Gastrocnemius medialis (tissue), 4 donors: Measurements from ENCODE around the gene FAAH. TPM values are rescaled to one million over a fixed set of nuclear protein-coding genes. Genes with fewer than 3 reads are reported as not detected.

Source experiments
- ATAC-seq, 2 donors: fragments of 150-250 bp; one replicate each; pipeline ENCODE4 v1.9.1; 2016
- DNase-seq, 2 donors: peaks; one replicate each; pipeline ENCODE4 v3.0.0-alpha.2; 2019
- H3K27ac ChIP-seq, 4 donors: fragments of 200-600 bp; sonication (generic); 1 replicate in 1 of 4; 2 replicates in 3 of 4; pipeline ENCODE4 v1.5.1; 2016 to 2018; ENCODE audit warnings: mild to moderate bottlenecking in 2 of 4, moderate library complexity in 1 of 4
- H3K27me3 ChIP-seq, 3 donors: fragments of 200-600 bp; sonication (generic) in 2 of 3; 1 replicate in 1 of 3; 2 replicates in 2 of 3; pipeline versions ENCODE4 v1.5.1 to v1.6.0; 2016 to 2019; ENCODE audit warnings: mild to moderate bottlenecking in 1 of 3, moderate library complexity in 1 of 3
- H3K36me3 ChIP-seq, 2 donors: fragments of 200-600 bp; sonication (generic) in 1 of 2; one replicate each; pipeline ENCODE4 v1.5.1; 2017 to 2018
- H3K4me1 ChIP-seq, 2 donors: fragments of 200-600 bp; sonication (generic) in 1 of 2; one replicate each; pipeline ENCODE4 v1.5.1; 2016 to 2017; ENCODE audit warnings: mild to moderate bottlenecking in 2 of 2
- H3K4me3 ChIP-seq, 4 donors: fragments of 200-600 bp; sonication (generic) in 3 of 4; 1 replicate in 1 of 4; 2 replicates in 3 of 4; pipeline ENCODE4 v1.5.1; 2016 to 2019; ENCODE audit warnings: mild to moderate bottlenecking in 2 of 4
- H3K9me3 ChIP-seq, 3 donors: fragments of 200-600 bp; sonication (generic) in 2 of 3; 1 replicate in 1 of 3; 2 replicates in 2 of 3; pipeline ENCODE4 v1.5.1; 2016 to 2019
- POLR2A ChIP-seq, 2 donors: fragments of 450-650 bp; IDR thresholded peaks; one replicate each; pipeline ENCODE4 v1.6.1; 2017; ENCODE audit warnings: antibody characterized with exemption in 2 of 2, mild to moderate bottlenecking in 2 of 2, moderate library complexity in 2 of 2
- in situ Hi-C, 4 donors: fragments of 200-750 bp; cut with MboI; loops; one replicate each; pipeline versions ENCODE4 v1.15.0 to v1.8.0; 2017; ENCODE audit warnings: low sequenced_read_pairs in 4 of 4
- intact Hi-C: fragments of 100-400 bp; cut with DNase I; formaldehyde crosslinking; loops from one replicate; pipeline ENCODE4 v1.15.1; 2023; ENCODE audit warnings: low total_unique reads
- total RNA-seq, 4 donors: library from RNA; depleted of rRNA; stranded (reverse); fragments of >200 nt; gene quantifications; one replicate each; pipeline versions ENCODE4 v1.1.0 to v1.2.3, GENCODE V29; 2016
- TF ChIP-seq, protein P1 (sequence below), 5 experiments: fragments of 450-650 bp in 3 of 5; fragments of 200-600 bp in 2 of 5; sonication (generic) in 2 of 5; IDR thresholded peaks in 4 of 5; conservative IDR thresholded peaks in 1 of 5; 1 replicate in 4 of 5; 2 replicates in 1 of 5; pipeline ENCODE4 v1.5.1; 2016 to 2019; ENCODE audit warnings: antibody characterized with exemption in 5 of 5, mild to moderate bottlenecking in 3 of 5, moderate library complexity in 3 of 5

Gene FAAH
- total RNA-seq, 4 donors from 2014 or later: 5.2 to 15.6 (median 7.3) TPM

DNA sequence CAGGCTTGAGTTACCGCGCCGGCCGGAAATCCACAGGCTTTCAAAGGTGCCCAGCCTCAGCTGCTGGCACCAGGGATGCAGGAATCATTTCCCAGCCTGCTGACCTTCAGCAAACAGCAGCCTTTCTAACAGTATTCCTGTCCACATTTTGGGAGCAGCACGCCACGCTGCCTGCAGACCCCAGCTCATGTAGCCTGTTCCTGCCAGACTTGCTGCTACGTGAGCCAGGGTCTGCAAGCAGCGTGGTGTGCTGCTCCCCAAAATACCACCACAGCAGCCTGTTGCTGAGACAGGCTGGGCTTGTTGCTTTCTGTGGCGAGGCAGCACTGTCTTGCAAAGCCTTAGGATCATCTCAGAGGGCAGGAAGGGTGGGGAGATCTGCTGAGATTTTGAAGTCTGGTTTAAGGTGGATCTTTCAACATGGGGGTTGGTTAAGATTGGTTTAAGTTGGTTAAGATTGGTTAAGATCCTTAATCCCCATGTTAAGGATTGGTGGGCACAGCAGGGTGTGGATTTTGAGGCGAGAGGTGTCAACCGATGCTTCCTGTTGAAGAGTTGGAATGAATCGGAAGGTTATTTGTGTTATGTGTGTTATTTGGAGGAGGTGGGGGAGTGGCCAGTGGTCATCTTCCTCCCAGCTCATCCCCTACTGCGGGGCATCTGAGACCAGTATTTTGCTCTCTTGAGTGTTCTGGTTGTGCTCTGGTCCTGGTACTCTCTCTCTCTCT lies 12.9 kb downstream of the FAAH start:
- DNase-seq: no peak
- Histone ChIP-seq H3K9me3 (no peaks in the 10 kb centered on the region), H3K27me3 (no peaks in the 10 kb centered on the region), H3K36me3 (peaks cover 0 to 8% of the 10 kb centered on the region in 2 donors), H3K4me3 (peak overlapping the region; percentile 34 to 41 (median 35)), H3K4me1 (peaks cover 9 to 17% of the 10 kb centered on the region in 2 donors), H3K27ac (no peak overlapping the region)
- intact Hi-C loops: loop anchor here (1.0 kb wide), 1 partner anchor 121 kb away; no protein-coding TSS in a partner anchor
- TF ChIP-seq, protein P1, sequence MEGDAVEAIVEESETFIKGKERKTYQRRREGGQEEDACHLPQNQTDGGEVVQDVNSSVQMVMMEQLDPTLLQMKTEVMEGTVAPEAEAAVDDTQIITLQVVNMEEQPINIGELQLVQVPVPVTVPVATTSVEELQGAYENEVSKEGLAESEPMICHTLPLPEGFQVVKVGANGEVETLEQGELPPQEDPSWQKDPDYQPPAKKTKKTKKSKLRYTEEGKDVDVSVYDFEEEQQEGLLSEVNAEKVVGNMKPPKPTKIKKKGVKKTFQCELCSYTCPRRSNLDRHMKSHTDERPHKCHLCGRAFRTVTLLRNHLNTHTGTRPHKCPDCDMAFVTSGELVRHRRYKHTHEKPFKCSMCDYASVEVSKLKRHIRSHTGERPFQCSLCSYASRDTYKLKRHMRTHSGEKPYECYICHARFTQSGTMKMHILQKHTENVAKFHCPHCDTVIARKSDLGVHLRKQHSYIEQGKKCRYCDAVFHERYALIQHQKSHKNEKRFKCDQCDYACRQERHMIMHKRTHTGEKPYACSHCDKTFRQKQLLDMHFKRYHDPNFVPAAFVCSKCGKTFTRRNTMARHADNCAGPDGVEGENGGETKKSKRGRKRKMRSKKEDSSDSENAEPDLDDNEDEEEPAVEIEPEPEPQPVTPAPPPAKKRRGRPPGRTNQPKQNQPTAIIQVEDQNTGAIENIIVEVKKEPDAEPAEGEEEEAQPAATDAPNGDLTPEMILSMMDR (IDR thresholded peaks at IDR 0.05 in 4 of 5, conservative IDR thresholded peaks at IDR 0.05 in 1 of 5): no peak
- no peak for TF ChIP-seq POLR2A (IDR thresholded peaks at IDR 0.05)
- in situ Hi-C loops: loop anchor here in 1 of 4 donors (25.0 kb wide), 1 partner anchor 330 kb away; no protein-coding TSS in a partner anchor
- no peak for ATAC-seq

DNA sequence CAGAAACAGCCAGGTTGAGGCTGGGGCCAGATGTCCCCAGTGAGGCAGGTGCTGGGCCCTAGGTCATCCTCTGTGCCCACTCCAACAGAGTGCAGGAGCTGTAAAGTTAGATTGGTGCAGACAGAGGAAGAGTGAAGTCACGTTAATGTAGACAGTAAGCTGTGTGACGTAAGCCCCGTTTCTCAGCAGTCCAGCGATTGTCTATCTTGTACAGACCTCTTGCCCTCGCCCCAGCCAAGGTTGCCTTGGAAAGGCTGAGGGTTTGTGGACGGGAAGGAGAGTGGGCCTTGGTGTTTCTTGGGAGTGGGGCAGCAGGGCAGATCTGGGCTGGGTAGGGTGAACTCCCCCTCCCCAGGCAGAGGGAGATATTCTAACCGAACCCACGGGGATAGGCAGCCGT lies 13.5 kb downstream of the FAAH start:
- no peak for TF ChIP-seq POLR2A (IDR thresholded peaks at IDR 0.05)
- TF ChIP-seq, protein P1 (IDR thresholded peaks at IDR 0.05 in 4 of 5, conservative IDR thresholded peaks at IDR 0.05 in 1 of 5): no peak
- H3K27ac ChIP-seq: no peak overlapping the region
- H3K27me3 ChIP-seq: no peaks in the 10 kb centered on the region
- intact Hi-C loops (no loop called here), in situ Hi-C loops (loop anchor here in 1 of 4 donors (25.0 kb wide), 1 partner anchor 330 kb away; no protein-coding TSS in a partner anchor)
- no peak overlapping the region for H3K4me3 ChIP-seq
- peaks cover 3 to 13% of the 10 kb centered on the region in 2 donors for H3K4me1 ChIP-seq
- H3K36me3 ChIP-seq: peaks cover 0 to 8% of the 10 kb centered on the region in 2 donors
- ATAC-seq (no peak), DNase-seq (no peak)
- H3K9me3 ChIP-seq: no peaks in the 10 kb centered on the region

GRCh38 chr1:46408356-46409062 lies 14.4 kb downstream of the FAAH start:
- no peak for DNase-seq
- intact Hi-C loops: no loop called here
- Histone ChIP-seq H3K4me1 (peaks cover 3 to 10% of the 10 kb centered on the region in 2 donors), H3K27me3 (no peaks in the 10 kb centered on the region), H3K4me3 (no peak overlapping the region), H3K36me3 (peaks cover 0 to 8% of the 10 kb centered on the region in 2 donors), H3K27ac (no peak overlapping the region), H3K9me3 (no peaks in the 10 kb centered on the region)
- no peak for TF ChIP-seq POLR2A (IDR thresholded peaks at IDR 0.05)
- TF ChIP-seq, protein P1 (IDR thresholded peaks at IDR 0.05 in 4 of 5, conservative IDR thresholded peaks at IDR 0.05 in 1 of 5): no peak
- in situ Hi-C loops: loop anchor here in 1 of 4 donors (25.0 kb wide), 1 partner anchor 329 kb away; no protein-coding TSS in a partner anchor
- ATAC-seq: no peak

DNA sequence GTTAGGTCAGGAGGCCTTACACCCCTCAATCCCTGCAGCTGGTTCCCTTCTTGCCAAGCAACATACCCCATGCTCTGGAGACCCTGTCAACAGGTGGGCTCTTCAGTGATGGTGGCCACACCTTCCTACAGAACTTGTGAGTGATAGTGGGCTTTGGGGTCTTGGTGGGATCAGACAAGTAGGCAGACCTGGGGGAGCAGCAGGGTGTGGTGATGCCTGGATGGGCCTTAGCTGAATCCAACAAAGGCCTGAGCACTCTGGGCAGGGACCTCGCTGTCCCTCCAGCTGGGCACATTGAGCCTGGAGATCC lies 14.9 kb downstream of the FAAH start:
- DNase-seq (no peak), ATAC-seq (no peak)
- peaks cover 0 to 8% of the 10 kb centered on the region in 2 donors for H3K36me3 ChIP-seq
- no peaks in the 10 kb centered on the region for H3K27me3 ChIP-seq
- in situ Hi-C loops (loop anchor here in 1 of 4 donors (25.0 kb wide), 1 partner anchor 328 kb away; no protein-coding TSS in a partner anchor), intact Hi-C loops (no loop called here)
- H3K9me3 ChIP-seq: no peaks in the 10 kb centered on the region
- peaks cover 3 to 10% of the 10 kb centered on the region in 2 donors for H3K4me1 ChIP-seq
- TF ChIP-seq POLR2A (IDR thresholded peaks at IDR 0.05): no peak
- TF ChIP-seq, protein P1 (IDR thresholded peaks at IDR 0.05 in 4 of 5, conservative IDR thresholded peaks at IDR 0.05 in 1 of 5): no peak
- H3K27ac ChIP-seq: no peak overlapping the region
- H3K4me3 ChIP-seq: no peak overlapping the region
